Glomerular visceral epithelial cell (primary cell): ENCODE results near the gene DOCK10.

Source experiments
- DNase-seq: peaks from one replicate; pipeline ENCODE4 v3.0.0-alpha.2; 2016; ENCODE audit errors: extremely low spot score

The DOCK10 gene

DNA sequence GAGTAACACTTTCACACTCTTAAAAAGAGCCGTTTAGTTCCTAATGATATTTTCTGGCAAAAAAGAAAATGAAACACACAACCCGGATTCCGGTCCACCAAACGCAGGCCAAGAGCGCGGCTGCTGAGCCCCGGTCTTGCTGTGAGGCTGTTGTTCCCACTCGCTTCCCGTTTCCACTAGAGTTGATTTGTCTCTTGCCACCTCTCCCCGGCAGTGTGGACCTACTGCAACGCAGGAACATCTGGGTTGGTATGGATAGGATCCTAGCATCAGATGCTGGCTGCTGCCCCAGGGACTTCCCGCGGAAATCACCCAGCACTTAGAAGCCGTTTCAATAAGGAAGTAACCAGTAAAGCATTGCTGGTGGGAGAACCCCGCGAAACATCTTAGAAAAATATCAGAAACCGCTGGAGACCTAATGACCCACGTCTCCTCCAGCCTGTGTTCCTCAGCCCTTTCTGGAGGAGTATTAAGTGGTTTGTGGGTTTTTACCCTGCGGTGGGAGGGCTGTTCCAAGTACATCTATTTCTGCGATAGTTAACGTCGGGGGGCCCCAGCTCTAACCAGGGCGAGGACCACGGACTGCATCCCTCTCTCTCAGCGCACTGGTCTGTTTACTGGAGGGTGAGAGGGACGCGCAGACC lies 939 bp downstream of the DOCK10 start:
- peak; percentile 77 for DNase-seq

DNA sequence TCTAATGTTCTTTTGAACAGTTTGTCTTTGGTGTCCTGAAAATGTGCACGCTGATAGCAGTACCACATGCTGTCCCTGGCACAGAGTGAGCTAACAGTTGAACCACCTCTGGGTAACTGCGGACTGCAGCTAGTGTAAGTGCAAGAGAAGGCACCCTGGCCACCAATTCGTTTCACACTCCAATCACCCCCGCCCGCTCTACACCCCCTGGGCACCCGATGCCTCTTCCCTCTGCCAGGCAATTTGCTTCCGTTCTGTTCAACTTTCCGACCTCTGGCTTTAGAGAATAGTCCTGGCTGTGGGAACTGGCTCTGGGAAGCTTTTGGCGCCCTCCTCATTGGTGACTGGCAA lies 1.4 kb downstream of the DOCK10 start:
- DNase-seq: no peak

DNA sequence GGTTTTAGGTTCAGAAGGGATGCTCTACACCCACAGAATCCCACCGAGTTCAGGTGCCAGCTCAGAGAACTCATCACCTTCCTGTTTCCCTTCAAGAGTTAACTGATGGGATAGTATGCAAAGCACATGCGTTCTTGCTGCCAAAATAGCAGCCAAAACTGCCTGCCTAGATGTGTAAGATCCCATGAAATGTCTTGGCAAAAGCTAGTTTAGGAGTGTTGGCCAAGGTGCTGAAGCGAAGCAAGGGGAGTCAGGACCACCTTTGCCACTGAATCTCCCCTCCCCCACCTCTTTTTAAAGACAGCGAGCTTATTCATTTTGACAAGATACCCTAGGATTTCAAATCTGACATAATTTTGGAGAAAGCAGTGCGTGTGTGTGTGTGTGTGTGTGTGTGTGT lies 2.1 kb downstream of the DOCK10 start:
- no peak for DNase-seq

DNA sequence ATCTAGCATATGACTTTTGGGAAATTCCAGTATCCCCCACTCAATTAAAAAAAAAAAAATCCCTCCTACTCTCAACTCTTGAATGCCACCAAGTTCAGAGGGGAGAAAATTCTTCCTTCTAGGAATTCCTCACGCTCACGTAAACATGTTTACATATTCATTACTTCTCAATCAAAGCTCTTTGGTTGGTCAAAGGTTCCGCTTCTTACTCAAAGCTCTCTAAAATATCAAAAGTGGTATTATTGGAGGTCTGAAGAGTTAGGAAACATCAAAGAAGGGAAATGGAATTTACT lies 4.1 kb downstream of the DOCK10 start:
- no peak for DNase-seq

DNA sequence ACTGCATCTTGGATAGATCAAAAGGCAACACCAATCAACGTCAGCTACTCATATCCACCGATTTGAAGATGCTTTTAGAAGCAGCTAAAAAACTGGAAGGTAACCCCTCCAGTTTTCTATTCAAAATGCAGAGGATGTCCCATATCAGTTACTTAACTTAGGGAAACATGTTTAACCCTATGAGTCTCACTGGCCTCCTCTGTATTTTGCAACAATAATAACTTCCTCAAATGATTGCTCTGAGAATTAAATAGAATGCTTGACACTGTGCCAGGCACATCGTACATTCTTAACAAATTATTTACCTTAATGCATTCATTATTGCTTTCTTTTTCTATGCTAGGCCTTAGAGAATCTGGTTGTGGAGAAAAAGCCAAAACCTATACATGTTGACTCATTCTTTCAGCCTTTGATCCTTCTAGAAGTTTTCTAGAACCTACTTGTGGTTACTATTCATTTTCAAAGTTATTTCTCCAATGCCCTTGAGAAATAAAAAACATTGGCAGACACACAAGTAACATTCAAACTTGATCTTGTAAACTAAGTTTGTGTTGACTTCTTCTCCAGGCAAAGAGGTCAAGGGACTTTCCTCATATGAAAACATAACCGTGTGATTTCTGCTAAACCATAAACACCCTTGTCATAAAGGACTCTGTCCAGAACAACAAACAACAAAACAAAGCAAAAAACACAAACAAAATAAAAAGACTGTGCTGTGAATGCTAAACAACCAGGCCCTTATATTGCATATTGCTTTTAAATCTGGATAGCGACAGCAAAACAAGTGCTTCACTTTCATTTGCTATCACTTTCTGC lies 4.6 kb downstream of the DOCK10 start:
- no peak for DNase-seq

DNA sequence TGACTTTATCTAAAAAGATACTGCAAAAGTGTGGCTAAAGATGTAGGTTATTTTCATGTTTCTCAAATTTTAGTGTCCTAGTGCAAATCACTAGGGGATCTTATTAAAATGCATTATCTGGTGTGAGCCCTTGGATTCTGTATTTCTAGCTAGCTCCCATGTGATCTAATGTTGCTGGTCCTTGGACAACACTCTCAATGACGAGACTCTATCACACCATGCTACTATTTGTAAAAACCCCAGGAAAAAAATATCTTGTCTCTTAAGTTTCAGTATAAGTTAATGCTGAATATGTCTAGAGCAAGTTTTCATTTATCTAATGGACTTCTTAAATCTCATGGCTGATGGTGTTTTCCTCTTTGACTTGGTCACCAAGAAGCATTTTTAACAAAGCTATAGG lies 5.8 kb downstream of the DOCK10 start:
- no peak for DNase-seq

DNA sequence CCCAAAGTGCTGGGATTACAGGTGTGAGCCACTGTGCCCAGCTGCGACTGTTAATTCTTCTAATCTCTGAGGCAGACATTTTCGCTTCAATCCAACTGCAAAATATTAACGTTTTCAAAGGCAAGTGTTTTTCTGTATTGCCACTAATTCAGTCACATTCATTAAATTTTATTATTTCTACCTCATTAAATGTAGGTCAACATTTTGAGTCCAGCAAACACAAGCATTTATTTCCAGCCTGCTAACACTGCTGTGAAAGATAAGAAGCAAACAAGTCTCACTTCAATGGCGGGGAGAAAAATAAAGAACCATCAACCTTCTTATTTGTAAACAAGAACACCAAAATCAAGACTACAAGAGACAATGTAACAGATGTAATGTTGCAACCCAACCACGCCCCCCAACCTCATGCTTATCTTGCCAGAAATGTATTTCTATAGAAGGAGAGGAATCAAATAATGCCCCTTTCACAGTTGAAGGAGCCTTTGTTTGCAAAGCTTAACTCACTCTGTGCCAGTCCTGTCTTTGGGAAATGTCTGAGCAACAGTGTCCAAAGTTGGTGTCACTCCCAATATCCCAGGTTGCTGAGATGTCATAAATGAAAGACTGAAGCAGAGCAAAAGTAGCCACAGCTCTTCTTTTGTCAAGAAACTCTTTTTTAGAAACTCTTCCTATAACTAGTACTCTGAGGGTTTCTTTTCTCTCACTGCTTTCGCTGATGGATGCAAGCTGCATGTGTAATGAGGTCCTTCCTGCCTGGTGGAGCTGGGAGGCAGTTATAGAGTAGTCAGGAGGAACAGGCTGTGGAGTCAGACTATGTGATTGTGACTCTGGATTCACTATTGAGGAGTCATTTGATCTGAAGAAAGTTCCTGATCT lies 8.6 kb downstream of the DOCK10 start:
- DNase-seq: no peak

DNA sequence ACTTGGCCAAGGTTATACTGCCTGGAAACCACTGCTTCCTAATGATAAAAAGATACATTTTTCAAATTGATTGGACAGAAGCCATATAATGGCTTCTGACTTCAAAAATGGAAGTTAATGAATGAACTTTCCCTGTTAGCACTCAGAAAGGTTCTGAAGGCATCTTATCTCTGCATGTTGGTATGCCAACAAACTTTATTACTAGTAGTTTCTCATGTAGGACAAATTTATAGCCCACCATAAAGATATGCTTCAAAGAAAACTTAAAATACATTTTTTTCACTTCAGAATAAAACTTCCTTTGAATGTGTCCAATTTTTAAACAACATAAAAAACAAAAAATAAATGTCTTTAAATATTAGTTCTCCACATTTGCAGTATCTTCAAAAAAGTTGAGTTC lies 10.0 kb downstream of the DOCK10 start:
- no peak for DNase-seq

DNA sequence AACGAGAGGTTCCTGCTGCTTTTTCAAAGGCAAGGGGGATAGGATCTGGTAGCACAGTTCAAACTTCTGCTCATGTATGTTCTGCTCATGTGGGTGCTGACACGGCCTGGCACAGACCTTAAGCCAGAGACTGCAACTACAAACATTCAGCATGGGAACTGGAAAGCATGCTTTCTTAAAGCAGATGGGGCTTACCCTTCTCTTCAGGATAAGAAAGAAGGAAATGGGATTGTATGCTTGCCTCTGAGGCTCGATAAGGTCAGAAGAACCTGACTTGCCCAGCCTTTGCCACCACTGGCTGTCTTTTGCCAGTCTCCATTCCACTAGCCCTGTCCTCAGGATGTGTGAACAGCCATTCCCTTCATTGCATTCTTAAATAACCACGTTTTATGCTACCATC lies 10.7 kb downstream of the DOCK10 start:
- no peak for DNase-seq

DNA sequence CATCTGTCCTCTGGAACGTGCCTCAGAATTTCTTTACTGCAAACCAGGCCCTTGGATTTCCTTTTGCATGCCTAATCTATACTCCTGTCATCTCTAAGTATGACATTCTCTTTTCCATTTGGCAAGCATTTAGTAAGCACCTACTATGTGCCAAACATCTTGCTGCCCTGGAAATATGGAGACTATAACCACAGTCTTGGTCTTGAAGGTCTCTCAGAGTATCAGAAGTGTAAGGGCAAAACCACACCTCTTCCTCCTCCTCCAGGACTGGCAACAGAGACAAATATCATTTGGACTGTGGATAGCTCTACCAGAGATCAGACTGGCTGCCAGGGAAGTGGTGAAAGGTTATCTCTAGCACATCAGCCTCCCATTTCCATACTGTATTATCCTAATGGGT lies 11.4 kb downstream of the DOCK10 start:
- DNase-seq: no peak

DNA sequence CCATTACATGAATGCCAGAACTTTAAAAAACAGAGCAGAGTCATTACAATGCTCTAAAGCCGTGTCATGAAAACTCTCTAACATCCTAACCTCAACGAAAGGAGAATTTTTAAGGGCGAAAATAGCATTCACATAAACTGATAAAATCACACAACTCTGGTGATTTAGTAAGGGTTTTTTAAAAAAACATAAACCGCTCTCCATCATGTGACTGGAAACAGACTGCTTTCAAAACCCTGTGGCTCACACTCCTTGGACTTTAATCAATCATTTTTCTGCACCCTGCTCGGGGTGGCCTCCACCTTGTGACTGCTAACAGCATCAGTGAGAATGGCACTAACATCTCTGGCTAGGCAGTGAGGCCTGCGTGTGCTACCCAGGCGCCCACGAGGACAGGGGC lies 12.1 kb downstream of the DOCK10 start:
- no peak for DNase-seq

DNA sequence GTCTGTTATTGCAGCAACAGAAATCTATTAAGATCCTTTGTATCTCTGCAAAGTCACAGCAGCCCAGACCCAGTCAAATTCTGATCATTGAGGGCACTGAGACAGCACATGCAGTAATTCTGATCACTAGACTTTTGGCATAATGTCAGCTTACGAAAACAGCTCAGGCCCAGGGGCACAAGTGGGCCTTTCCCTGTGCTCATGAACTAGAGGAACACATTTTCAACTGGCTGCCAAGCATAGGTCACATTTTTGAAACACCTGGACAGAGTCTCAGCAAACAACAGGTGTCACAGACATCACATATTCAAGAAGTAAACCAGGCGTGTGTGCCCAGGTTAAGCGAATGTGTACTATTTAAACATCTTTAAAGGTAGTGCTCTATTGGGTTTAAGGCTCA lies 13.7 kb downstream of the DOCK10 start:
- DNase-seq: no peak

DNA sequence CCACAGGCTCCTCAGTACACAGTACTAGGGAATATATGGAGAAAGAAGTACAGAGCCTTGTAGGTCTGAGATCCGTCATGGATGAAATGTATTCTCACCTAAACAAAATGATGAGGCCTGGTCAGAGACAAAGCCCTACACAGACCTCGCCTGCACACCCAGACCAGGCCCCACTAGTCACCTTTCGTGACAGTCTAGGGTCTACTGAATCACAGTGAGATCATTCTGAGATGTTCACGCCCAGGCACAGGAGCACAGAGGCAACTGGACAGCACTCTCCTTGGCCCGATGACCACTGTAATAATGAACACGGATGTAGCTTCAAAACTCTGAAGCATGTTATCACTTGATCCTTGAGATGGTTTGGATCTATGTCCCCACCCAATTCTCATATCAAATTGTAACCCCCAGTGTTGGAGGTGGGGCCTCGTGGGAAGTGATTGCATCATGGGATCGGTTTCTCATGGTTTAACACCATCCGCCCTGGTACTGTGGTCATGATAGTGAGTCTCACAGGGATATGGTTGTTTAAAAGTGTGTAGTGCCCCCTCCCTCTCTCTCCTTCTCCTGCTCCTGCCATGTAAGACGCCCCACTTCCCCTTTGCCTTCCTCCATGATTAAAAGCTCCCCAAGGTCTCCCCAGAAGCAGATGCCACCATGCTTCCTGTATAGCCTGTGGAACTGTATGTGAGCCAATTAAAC lies 15.1 kb downstream of the DOCK10 start:
- DNase-seq: no peak

DNA sequence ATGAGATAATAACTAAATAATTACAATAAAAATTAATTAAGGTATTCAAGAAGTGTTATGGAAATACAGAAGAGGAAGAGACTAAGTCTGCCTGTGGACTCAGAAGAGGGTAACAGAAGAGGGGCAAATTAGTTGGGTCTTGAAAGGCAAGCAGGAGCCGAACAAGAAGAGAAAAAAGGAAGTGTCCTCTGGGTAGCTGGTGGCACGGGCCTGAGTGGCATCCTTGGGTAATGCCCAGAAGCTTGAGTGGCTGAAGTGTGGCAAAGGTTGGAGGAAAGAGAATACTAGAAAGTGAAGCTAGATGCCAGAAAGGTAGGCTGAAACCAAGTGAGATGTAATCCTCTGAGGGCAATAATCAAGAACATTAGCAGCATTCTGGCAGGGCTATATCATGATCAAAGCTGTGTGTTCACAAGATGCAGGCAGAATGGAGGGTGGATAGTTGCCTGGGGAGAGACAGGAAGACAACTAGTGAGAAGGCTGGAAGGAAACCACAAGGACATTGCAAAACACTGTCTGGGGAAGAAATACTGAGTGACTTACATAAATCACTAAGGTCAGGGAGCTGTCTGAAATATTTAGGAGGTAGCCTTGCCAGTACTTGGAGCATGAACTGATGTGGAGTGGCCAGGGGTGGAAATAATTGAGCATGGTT lies 16.2 kb downstream of the DOCK10 start:
- peak; percentile 71 for DNase-seq

DNA sequence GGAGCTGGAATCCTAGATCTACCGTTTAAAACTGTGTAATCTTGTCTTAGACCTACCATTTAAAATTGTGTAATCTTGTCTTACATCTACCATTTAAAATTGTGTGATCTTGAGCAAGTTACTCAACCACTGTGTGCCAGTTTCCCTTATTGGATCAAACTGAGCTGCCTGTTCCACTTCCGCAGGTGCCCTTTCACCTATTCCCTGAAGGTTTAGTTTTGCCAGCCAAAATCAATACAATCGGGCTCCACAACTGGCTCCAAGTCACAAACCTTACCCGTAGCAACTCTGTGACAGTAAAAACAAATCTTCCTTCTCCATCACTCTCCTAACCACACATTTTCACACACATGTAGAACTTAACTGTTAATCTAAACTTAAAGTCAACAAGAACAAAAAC lies 20.1 kb downstream of the DOCK10 start:
- no peak for DNase-seq

DNA sequence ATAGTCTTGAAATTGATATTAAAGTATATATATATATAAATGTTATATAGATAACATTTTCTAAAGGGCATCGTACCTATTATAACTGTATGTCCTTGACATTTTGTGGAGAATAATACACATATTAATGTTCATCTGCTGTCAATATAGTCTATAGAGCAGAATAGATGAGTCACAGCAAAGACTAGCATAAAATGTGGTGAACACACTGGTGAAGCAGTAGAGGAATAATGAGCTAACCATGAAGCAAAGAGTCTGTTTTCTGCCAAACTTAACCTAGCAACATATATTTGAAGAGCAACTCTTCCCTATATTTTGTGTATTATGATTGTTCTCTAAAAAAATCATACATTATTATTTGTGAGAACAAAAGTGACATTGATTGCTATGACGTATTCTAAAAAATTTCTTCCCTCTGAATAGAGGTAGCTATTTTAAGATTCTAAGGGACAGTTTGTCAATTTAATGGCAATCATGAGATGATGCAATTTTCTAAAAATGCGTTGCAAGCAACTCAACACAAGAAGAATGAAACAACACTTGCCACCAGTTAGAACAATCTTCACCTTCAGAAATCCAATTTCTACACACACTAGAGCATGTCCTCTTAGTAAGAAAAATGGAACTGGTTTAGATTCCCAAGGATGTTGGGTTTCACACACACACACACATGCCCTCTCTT lies 22.0 kb downstream of the DOCK10 start:
- DNase-seq: no peak

DNA sequence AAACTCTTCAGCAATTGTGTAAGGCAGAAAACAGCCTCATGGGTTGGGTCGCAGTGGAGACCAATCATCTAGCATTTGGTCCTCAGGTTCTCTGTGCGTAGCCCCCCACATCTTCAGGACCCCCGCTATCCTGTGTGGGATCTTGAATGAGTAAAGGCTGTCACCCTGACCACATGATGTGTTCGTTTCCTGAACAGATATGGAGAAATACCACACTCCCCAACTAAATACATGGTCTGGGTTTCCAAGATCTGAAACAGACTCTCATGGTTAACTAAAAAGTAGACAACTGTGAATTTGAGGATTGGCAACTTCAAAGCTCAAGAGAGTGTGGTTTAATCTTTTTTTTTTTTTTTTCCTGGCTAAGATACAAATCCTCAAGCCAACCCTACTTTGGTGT lies 23.2 kb downstream of the DOCK10 start:
- DNase-seq: no peak

DNA sequence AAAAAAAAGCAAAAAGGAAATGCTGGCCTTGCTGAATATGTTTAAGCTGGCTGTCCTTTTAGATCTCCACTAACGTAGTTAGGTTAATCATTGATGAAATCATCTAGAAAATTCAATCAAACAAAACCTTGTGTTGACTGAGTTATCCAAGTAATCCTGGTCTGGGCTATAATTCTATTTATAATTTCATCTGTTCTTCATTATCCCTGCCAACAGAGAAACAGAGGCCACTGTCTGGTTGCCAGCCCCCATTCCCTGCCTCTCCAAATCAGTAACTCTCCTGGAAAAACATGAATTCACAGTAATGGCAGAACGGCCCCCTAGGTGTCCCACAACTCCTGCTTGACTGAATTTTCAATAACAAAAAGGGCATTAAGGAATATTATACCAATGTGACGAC lies 24.6 kb downstream of the DOCK10 start:
- DNase-seq: peak; percentile 36

DNA sequence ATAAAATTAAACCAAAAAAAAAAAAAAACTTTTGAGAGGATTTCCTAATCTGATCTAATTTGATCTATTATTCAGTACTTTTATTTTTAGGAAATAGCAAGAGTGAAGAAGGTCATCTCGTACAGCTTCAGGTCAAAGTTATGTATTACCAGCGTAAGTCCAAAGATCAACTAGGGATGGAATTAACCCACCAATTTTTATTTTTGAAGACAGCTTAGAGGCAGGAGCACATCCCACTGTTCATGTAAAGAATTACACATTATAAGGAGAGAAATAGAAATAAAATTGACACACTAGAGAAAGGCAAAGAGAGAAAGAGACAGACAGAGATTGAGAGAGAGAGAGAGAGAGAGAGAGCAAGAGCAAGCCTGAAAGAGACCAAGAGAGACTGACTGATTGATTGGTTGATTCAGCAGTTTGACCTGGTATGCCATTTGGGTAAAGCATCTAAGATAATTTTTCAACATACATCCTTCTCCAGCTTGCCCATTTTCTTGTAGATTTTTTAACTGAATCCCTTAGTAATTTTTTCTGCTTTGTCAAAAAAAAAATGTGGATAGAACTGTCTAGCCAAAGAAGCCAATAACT lies 25.1 kb downstream of the DOCK10 start:
- no peak for DNase-seq

DNA sequence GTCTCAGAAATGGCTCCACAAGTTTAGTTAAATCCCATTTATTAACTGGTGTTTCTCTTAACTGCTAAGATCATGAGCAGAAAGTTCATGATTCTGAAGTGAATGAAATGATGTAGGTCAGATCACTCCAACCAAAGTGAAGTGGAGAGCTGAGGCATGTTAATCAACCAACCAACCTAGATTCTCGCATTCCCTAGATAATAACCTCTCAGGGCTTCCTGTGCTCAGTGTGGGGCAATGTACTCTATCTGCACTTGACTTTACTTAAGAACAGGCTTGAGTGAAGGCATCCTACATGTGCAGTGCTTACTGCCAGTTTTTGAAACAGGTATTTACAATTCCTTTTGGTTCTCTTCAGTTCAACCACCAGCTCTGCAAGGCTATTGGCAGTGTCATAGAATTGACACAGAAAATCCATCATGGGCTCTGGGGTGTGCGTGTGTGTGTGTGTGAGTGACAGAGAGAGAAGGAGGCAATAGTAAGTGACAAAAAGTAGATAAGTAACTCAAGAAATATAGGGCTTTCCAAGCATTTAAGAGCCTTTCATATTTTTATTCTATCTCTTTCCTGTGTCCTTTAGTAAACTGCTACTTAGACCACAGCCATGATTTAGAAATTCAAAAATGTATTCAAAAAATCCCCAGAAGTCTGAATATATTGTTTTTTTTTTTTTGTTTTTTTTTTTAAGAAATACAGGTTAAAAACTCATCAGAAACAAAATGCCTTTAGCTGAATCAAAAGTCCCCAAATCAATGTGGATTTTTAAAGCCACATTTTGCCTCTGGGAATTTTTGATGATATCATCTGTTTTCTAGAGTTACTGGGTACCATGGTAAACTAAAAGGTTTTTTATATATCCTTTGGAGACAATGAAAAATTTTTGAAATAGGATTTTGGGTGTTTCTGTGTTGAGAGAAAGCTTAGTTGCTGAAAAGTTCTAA lies 28.6 kb downstream of the DOCK10 start:
- peak; percentile 37 for DNase-seq
